Measurements from ENCODE around the gene LEMD1.
"Not testable (repeated sequence)": the region's sequence is repeated elsewhere in the genome, so short reads cannot be mapped to it uniquely, and the experiment has no call there.

LEMD1 gene

DNA sequence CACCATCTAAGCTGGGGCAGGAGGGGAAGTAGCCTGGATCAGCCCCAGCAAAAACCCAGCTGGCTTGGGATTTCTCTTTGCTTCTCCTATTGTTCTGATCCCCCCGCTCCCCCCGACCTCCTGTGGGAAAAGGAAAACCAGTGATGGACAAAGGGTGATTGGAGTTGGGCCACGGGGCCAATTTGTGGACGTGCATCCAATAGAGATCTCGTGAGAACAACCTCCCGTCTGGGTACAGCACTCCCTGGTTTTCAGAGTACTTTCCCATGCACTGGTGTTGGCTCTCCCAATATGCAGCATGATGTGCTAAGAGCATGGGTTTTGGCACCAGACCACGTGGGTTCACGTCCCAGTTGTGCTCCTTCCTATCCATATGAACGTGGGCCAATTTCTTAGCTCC lies 25.0 kb upstream of the LEMD1 start:
- no peak for DNase-seq (ENCODE audit: low spot score)

DNA sequence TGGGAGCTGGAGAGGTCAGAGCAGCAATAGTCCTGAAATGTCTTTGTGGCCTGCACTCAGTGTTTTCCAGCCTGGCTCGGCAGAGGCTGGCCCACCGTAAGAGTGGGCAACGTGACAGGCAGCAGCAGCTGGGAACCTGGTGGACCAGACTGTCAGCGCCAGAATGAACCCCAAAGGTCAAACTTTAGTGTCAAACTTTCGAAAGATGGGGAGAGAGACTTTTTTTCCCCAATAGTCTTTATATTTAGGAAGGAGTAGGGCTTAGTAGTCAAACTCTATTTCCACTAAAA lies 23.7 kb upstream of the LEMD1 start:
- DNase-seq (ENCODE audit: low spot score): no peak

GRCh38 chr1:205444931-205445645 lies 23.2 kb upstream of the LEMD1 start:
- no peak for DNase-seq (ENCODE audit: low spot score)

- DNase-seq (ENCODE audit: low spot score): no peak
These were observed 22.6 kb upstream of the LEMD1 start for GRCh38 chr1:205444300-205444930.

DNA sequence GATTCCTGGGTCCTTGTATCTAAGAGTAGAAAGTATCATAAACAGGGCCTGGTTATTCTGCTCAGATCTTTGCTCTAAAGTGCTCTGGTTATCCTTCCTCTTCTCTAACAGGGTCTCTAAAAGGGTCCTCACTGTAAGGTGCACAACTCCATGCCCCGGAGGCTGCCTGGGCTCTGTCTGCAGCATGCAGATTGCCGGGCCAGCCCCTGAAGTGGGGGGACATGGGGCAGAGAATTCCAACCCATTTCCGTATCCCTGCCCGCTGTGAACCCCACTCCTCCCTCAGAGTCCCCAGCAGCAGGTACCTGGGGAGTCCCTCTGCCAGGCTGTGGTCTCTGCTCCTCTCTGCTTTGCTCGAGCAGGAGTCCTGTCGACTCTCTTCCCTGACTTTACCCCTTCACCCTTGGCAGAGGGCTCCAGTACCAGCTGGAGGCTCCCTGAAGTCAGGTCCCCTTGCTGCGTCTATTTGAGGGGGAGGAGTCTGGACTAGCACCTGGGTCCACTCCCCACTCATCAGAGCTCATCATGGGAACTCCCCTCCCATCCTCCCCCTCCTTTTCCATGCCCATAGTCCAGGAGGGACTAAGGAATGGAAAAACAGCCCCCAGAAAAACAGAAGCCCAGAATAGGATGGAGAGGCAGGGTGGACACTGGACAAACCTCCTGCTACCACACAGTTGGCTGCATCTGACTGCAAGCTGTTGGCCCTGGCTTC lies 21.9 kb upstream of the LEMD1 start:
- no peak for DNase-seq (ENCODE audit: low spot score)

GRCh38 chr1:205442051-205442725 lies 20.3 kb upstream of the LEMD1 start:
- DNase-seq (ENCODE audit: low spot score): no peak

GRCh38 chr1:205441716-205442050 lies 19.8 kb upstream of the LEMD1 start:
- no peak for DNase-seq (ENCODE audit: low spot score)

DNA sequence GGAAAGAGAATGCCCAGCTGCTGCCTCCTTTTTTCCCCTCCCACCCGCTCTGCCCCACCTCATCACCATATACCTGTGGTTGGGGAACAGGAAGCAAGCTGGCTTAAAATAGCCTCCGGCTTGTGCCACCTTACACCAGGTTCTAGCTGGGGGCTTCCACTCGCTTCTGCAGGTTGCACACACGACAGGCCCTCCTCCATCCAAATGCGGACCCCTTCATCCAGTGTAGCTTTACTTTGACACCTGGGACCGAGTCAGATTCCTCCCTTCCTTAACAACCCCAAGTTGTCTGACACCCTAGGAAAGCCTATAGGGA lies 19.4 kb upstream of the LEMD1 start:
- no peak for DNase-seq (ENCODE audit: low spot score)

- no peak for DNase-seq (ENCODE audit: low spot score)
These were observed 18.8 kb upstream of the LEMD1 start for GRCh38 chr1:205440476-205441317.

DNA sequence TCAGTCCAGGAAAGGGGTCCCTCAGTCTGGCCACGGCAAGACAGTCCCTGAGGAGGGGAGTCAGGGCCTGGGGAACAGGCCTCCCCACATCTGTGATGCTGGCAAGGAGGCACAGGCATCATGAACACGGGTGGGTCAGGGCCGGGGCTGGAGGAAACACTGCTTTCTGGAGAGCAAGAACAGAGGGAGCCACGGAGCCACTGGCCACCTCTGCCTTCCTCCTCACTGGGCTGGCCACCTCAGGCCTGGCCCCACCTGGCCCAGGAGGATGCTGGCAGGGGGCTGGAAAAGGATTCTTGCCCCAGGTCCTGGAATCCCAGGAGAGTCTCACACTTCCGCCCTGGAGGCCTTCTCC lies 18.2 kb upstream of the LEMD1 start:
- no peak for DNase-seq (ENCODE audit: low spot score)

DNA sequence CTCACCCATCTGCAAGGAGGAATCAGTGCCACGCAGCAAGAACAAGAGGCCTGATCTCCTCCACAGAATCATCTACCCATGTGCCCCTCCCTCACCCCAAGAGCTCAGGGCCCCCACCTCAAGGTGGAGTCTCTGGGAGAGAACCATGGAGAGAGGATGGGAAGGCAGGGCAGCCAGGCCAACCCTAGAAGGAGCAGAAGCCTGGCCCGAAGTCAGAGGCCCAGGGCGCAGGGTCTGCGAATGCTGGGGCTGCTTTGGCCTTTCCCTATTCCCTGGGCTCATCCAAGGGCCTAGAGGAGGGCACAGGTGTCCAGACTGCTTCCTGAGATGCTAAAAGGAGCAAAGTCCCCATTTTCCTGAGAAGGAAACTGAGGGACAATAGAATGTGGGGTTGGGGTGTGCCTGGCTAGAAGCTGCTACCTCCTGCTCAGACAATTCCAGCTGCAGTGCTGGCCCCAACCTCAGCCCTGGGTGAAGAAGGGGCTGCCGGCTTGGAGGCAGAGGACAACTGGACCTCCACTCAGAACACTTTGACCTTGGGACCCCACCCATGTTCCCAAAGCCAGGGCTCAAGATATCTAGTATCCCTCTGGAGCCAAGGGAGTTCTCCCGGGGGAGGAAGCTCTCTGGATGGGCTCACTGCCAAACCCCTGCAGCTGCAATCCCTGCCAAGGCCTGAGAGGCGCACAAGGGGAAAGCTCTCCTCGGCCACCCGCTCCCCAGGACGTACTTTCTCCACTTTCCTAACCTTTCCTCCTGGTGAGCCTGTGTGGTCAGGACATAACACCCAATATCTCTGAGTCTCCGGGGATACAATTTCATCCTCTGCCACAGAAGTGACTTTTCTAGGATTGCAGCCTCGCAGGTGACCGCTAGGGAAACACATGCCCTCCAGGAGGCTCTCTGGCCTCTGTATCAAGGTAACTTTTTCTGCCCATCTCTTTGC lies 16.6 kb upstream of the LEMD1 start:
- DNase-seq (ENCODE audit: low spot score): peak; percentile 89

DNA sequence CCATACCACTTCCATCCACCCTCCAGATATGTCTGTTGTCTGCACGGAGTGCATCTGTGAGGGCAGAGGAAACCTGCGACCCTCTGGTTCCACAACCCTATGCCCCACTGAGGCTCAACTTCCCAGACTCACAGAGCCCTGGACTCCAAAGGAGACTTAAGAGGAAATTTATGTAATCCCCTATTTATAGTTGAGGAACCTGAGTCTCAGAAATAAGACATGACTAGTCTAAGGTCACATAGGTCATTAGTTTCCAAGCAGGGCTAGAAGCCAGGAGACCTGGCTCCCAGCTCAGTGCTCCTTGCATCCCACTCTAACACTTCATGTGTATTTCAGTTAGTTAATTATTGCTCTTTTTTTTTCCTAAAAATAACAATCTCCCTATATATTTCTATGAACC lies 15.7 kb upstream of the LEMD1 start:
- DNase-seq (ENCODE audit: low spot score): no peak

DNA sequence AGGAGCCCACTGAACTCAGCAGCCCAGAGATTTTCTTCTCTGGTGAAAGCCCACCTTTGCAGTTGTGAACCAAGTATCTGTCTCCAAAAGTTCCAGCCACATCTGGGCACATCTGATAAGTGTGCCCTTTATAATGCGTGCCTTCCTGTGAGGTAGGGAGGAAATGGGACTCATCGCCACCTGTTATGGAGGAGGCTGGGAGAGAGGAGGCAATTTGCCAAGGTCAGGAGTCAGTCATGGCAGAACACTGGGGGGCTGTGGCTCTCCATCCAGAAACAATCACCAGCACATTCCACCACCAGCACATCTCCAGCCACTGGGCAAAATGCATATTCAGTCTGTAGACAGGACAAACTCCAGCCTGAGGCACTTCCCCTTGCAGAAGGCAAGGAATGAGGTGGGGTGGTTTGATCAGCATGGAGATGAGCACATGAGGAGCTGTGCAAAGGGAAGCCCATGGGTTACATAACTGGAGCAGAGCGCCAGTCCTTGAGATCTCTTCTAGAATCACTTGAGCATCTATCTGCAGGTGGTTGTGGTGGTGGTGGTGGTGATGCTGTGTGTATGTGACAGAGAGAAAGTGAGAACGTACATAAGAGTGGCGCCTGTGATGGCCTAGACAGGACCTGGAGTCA lies 15.0 kb upstream of the LEMD1 start:
- no peak for DNase-seq (ENCODE audit: low spot score)

- no peak for DNase-seq (ENCODE audit: low spot score)
These were observed 14.0 kb upstream of the LEMD1 start for GRCh38 chr1:205435578-205436573.

DNA sequence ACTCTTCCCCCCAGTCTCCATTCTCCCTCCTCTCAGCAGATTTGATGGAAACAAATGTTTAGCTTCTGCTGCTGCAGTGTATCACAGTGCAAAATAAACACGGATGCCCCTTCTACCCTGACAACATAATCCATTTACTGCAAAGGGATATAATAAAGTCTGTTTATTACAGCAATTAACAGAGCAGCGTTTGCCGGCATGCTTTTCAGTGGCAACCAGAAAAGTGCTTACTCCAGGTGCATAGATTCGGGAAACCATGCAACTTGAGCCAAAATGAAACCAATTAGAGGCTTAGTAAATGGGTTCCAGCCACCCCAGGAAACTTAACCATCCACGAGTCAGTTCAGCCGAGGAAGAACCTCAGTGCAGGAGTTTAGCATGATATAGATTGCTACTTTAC lies 12.9 kb upstream of the LEMD1 start:
- no peak for DNase-seq (ENCODE audit: low spot score)

DNA sequence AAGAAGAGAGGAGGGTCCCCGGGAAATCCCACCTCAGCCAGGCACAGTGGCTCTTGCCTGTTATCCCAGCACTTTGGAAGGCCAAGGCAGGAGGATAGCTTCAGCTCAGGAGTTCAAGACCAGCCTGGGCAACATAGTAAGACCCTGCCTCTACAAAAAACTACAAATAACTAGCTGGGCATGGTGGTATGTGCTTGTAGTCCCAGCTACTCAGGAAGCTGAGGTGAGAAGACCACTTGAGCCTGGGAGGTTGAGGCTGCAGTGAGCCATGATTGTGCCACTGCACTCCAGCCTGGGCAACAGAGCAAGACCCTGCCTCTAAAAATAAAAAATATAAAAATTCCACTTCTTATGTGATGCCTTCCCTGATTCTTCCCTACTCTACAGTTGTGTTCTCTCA lies 10.8 kb upstream of the LEMD1 start:
- not testable (repeated sequence) for DNase-seq (ENCODE audit: low spot score)

DNA sequence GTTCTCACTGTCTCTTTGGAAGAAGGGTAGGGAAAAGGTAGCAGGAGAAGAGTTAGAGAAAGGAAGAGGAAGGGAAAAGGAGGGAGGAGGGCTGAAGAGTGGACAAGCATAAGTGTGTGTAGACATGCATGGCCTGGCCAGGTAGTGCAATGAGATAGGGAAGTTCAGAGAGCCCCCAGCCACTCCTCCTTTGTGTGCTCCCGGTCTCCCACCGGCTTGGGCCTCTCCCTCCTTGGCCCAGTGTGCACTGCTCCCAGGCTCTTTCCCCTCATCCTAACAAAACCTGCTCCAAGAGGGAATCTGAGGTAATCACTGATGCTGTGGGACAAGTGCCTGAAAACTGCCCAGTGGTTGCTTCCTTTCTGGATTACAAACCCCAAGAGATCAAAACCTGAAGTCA lies 10.3 kb upstream of the LEMD1 start:
- DNase-seq (ENCODE audit: low spot score): no peak

- peak; percentile 74 for DNase-seq (ENCODE audit: low spot score)
These were observed 8.9 kb upstream of the LEMD1 start for GRCh38 chr1:205430696-205431305.

Measured in AG08395 (cell line).